GM18517 (cell line): ENCODE results near the gene FYN.
A peak's percentile ranks its signal among the peaks of the same experiment; 100 is the strongest.

Experiments
- ATAC-seq: cut with Tn5 transposase; IDR thresholded peaks from one replicate; pipeline ENCODE4 v1.9.1; 2021; ENCODE audit warnings: mild to moderate bottlenecking, moderate library complexity; ENCODE audit not compliant: unreplicated experiment

The FYN gene

DNA sequence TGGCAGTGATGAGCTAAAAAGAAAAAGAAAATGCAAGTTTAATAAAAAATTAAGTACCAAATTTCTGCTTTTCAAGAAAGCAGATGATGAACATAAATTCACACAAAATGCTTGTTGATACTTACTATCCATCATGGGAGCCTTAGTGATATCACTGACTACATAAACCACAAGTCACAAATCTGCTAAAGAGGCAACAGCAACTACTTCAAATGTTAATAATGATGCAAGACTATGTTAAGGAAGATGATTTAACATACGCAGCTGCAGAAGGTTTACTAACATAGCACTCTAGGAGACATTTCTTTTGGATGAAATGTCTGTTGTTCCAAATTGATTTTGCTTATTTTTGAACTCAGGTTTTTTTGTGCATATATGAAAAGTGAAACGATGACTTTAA is 18.6 kb downstream of the FYN start:
- ATAC-seq: no peak

DNA sequence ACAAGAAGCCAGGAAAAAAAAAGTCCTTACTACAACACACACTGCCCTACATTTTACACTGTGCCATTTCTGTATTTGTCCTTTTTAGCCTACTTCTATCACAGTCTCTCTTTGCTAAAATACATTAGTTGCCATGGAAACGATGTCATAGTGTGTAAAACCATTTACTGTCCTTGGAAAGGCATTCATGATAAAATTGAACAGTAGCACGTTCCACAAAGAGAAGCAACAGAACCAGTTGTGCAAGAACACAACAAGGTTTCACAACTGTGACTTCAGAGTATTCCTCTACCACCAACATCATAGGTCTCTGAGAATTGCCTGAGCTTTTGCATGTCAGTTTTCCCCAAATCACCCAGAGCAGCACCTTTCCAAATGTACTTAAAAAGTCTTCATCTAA is 20.5 kb downstream of the FYN start:
- no peak for ATAC-seq

- no peak for ATAC-seq
Measured at GRCh38 chr6:111850295-111850937, 22.8 kb downstream of the FYN start.

DNA sequence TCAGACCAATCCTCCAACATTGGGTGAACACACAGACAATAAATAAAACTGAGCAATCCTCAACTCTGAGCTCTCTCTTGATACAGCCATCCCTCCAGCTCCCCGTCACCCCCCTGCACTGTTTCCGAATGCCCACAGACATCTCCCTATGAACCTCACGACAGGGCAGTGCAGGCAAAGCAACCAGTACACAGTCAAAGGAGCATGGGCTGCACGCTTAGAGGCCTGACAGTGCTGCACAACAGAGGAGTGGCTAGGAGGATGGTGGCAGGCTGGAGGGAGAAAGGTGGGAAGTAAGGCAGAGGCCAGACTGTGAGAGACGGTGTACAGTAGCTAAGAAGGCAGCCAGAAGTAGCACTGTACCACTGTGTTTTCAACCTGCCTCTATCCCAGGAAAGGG is 24.0 kb downstream of the FYN start:
- no peak for ATAC-seq

DNA sequence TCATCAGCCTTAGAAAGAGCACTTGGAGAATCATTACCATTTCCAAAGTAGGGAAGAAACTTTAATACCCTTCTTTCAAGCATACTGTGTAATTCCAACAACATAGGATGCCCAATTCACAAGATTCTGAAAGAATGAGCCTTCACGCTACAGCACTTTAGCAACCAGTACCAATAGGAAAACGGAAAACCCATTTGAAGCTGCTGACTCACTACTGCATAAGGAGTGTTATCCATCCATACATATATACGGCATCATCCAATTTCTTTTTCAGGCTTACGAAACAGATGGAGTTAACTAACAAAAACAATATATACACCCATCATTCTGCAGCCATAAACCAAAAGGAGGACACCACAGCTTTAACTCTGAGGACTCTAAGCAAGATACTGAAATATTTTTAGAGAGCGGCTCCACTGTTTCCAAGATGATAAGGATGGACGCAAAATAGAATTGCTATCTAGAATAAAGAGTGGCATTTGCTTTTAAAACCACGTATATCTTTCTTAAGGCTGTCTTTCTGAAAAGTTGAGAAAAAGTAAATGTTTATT is 24.9 kb downstream of the FYN start:
- no peak for ATAC-seq

DNA sequence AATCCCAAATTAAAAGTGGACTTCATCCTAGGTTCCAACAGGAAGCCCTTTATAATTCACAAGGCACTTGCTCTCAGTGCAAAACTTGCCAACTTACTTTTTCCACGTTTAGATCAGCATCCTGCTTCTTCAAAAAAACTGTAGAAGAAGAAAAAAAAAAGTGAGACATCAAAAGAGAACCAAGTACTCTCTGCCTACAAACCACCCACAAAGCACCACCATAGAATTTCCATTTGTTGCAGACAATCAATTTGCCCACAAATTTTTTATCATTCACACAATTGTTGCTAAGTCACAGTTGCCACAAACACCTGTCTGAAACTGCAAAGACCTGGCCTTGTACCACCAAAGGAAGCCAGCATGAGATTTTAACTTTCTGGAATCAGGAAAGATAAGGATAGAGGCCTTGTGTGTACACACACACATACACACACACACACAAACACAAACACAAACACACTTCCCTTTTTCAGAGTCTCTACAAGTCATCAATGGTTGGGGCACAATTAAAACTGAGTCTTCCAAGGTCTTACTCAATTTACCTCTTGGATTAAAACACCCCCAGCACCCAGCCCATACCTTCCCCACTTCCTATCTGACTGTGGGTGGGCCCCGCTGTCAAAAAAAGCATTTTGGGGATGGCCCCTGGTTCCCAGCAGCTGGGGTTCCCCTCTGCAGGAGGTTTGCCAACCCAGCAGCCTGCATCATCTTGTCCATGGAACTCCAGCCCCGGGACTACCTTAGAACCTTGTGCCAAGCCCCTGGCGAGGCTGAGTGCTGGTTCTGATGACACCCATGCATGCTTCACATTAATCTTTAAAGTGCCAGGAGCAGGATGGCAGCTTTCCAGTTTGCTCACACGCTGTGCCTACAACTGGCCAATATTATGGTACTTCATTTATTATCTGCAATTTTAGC is 26.5 kb downstream of the FYN start:
- ATAC-seq: no peak

DNA sequence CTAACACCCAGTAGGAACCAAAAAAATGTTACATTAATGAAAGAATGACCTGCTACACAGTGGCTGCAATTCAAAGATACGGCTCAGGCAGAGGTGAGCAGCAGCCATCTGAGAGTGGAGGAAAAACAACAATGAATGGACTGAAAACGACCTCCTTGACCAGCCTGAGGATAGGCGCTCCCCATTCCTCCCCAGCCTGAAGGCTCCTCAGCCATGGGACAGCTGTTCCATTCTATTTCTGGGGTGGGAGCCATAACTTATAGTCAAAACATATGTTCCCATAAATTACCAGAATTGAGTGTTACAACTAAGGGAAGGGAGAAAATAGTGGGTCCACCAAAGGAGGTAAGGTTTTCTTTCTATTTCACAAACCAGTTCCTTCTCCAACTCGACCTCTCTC is 27.2 kb downstream of the FYN start:
- no peak for ATAC-seq

DNA sequence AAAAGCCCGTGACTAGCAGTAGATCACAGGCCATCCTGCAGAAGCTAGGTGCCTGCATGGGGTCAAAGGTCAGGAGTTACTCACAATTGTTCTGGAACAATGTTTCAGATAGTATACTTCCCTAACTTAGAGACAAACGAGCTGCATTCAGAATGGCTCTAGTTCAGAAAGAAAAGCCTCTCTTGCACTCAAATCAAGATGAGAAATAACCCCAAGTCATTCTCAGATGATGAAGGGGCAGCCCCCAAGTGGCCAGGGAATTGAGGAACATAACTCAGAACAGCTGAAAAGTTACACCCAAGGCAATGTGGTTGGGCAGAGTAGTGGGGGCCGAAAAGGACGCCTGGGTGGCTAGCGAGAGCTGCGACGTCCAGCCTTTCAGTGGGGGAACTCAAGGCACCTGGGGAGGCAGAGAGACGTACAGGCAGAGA is 27.8 kb downstream of the FYN start:
- peak; percentile 48 for ATAC-seq

DNA sequence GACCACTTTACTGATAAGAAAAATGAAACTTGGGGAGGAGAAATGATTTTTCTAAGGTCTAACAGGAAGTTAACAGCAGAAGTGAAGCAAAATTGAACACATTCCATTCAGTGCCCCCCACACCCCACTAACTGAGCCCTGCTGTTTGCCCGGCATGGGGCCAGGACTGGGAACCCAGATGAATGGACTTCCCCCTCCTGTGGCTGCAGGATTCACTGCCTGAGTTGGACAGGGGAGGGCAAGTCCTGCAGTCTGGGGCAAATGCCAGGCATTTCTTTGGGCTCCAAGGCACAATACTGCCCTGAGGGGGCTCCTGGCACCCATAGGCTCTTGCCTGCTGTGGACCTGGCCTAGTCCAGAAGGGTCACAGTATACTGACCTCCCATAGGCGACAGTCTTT is 28.3 kb downstream of the FYN start:
- peak; percentile 31 for ATAC-seq

- peak; percentile 63 for ATAC-seq
Measured at GRCh38 chr6:111844376-111844775, 28.9 kb downstream of the FYN start.

GRCh38 chr6:111843347-111844147 is 29.7 kb downstream of the FYN start:
- ATAC-seq: no peak

GRCh38 chr6:111842891-111843290 is 30.4 kb downstream of the FYN start:
- no peak for ATAC-seq

DNA sequence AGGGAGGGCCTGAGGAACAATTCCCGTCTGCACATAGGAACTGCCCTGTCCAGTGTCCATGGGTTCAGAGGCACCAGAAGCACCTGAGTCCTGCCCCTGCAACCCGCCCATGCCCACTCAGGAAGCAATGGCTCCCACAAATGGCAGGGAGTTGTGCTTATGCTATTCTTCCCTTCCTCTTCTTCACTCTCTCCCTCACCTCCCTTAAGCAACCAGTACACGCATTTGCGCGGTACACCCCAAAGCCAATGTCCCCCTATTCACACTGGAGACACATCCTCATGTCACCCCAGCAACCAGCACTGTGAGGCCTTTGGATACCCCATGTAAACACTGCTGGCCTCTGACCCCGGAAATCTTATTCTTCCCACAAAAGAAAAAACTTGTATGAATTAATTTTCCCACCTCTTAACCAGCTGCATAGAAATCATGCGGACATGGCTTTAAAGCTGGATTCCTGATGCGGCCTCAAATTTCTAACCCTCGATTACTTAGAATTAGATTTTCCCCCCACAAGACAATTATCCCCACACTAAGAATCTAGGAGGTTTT is 30.9 kb downstream of the FYN start:
- ATAC-seq: no peak

- ATAC-seq: no peak
Measured at GRCh38 chr6:111841822-111842221, 31.4 kb downstream of the FYN start.

DNA sequence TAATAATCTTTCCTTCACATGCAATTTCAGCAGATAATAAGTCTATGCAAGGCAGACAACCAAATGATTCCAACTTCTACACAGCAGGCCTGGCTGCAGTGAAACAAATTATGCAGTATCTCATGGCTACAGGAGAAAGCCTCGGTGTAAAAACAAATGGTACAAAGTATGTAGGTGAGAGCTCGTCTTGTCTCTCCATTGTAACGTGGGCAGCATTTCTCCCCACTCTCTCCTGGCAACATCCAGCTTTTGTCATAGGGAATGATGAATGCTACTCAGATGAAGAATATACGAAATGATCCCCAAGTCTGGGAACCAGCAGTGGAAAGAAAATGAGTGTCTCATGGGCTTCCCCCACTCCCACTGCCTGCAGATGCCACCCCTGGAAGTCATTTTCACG is 32.4 kb downstream of the FYN start:
- ATAC-seq: no peak

DNA sequence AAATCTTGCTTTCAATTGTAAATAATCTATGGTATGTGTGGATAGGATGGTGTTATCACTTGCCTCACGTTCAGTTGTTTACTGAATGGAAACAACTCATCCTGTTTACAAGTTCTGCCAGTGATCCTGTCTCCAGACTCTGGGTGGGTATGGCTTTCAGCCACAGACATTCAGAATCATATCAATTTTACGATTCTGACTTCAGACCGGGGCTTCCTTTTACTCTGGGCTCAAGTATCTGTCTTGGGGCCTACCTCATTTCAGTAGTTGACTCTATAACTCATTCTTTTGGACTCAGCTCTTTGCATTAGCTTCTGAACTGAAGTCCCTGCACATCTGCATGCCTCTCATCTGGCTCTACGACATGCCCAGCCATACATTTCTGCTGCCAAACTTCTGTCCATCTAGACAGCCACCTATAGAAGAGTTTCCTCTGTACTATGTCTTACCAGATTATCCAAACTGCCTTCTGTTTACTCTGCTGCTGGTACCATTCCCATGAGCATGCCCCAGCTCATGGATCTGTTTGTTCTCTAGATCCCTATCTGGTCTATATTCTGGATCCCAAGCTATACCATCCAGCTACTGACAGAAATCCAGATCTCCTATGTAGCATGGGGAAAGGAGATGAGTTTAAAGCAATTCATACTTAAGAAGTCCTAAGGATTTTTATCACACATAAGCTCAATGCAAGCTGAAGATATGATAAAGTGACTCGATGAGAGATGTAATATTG is 34.3 kb downstream of the FYN start:
- no peak for ATAC-seq

GRCh38 chr6:111837641-111838500 is 35.4 kb downstream of the FYN start:
- peak; percentile 68 for ATAC-seq

DNA sequence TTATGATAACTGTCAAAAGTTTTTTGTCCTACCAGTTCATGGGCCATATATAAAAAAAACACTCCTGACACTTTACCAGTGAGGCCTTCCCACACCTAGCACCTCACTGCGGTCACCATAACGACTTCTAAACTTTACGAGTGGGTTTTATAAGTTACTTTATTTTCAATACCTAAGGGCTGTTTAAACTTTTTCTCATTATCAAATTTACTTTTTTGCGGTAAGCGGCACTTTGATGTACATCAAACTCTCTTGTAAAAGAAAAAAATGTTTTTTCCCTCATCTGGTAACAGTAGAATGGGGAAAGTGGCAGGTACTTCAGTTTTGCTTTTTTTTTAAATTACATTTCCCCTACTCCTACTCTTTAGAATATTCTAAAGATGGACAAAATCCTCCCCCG is 36.2 kb downstream of the FYN start:
- no peak for ATAC-seq

DNA sequence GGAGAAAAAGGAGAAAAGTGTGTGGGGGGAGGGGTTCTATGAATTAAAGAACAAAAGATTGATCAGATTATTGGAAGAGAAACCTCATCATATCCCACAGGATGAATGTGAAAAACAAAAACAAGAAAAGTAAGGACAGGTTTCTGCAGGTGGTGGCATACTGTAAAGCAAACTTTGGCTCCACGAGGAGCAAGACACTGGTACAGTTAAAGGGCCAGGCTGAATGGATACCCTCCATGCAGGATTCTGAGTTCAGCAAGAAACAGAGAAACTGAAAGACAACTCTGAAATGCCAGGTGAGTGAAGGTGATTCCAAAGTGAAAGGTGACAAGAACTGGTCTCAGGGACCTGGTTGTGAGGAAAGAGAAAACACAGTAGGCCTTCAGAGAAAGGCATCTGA is 37.4 kb downstream of the FYN start:
- no peak for ATAC-seq
